HCT116 (cell line): ENCODE data around the gene MADCAM1. TPM values are rescaled to one million over a fixed set of nuclear protein-coding genes. Genes with fewer than 3 reads are reported as not detected.

Experiments
- ATAC-seq: fragments of 200-7000 bp; cut with Tn5 transposase; 2 replicates; pipeline ENCODE4 v1.9.1; 2020; ENCODE audit warnings: mild to moderate bottlenecking, moderate library complexity
- BruUV-seq: library from RNA; stranded (reverse); fragments of 400-500 nt; replicated peaks from 2 replicates; lab custom pipeline; 2021; lab: Mats Ljungman, UMichigan
- CTCF ChIA-PET: fragments of 300-600 bp; sonication (Branson Sonifier 250); formaldehyde crosslinking; loops from one replicate; lab custom pipeline; 2021; ENCODE audit warnings: antibody characterized with exemption; lab: Charles Lee
- POLR2A ChIA-PET: fragments of 300-600, 350-600 bp; sonication (Branson Sonifier 250); formaldehyde crosslinking; loops from one replicate; lab custom pipeline; 2021; ENCODE audit warnings: antibody characterized with exemption; lab: Charles Lee
- RAD21 ChIA-PET, 2 experiments: fragments of 300-600 bp; sonication (Branson Sonifier 250); formaldehyde crosslinking; loops; one replicate each; lab custom pipeline; 2023; ENCODE audit warnings: low total read pairs in 2 of 2; ENCODE audit not compliant: uncharacterized antibody in 2 of 2, unreplicated experiment in 2 of 2, low non-redundant PET in 1 of 2; lab: Charles Lee
- DNase-seq: peaks from one replicate; pipeline ENCODE4 v3.0.0-alpha.2; 2010; ENCODE audit warnings: low read depth, low spot score
- H2AFZ ChIP-seq: fragments of 200-600 bp; shearing (Covaris generic), sonication (generic); 2 replicates; pipeline ENCODE4 v1.6.1; 2017; ENCODE audit warnings: low read depth, mixed run types, mixed read lengths, antibody characterized with exemption, low read length; ENCODE audit not compliant: poor library complexity, severe bottlenecking
- H3K27ac ChIP-seq: 2 replicates; pipeline ENCODE4 v1.5.1; 2012; ENCODE audit warnings: low read depth, low read length
- H3K27me3 ChIP-seq: fragments of 200-600 bp; sonication (generic); 2 replicates; pipeline ENCODE4 v1.6.1; 2016; ENCODE audit warnings: mixed run types, low read length, mixed read lengths; ENCODE audit not compliant: insufficient read depth
- H3K36me3 ChIP-seq, 2 experiments: fragments of 200-500 bp in 1 of 2; fragments of 200-600 bp in 1 of 2; sonication (Bioruptor generic) in 1 of 2; sonication (generic) in 1 of 2; 2 replicates each; pipeline versions ENCODE4 v1.5.1 to v1.6.1; 2014 to 2016; ENCODE audit warnings: low read length in 2 of 2, inconsistent platforms in 1 of 2, mixed read lengths in 1 of 2, mixed run types in 1 of 2; ENCODE audit not compliant: insufficient read depth in 2 of 2, control insufficient read depth in 1 of 2
- H3K4me1 ChIP-seq, 2 experiments: fragments of 200-600 bp in 1 of 2; sonication (generic) in 1 of 2; 2 replicates each; pipeline versions ENCODE4 v1.5.1 to v1.6.1; 2012 to 2017; ENCODE audit warnings: low read length in 2 of 2, inconsistent platforms in 1 of 2, mild to moderate bottlenecking in 1 of 2, mixed read lengths in 1 of 2, mixed run types in 1 of 2, moderate library complexity in 1 of 2; ENCODE audit not compliant: insufficient read depth in 2 of 2, control insufficient read depth in 1 of 2
- H3K4me2 ChIP-seq: fragments of 200-600 bp; sonication (generic); 2 replicates; pipeline ENCODE4 v1.6.1; 2017; ENCODE audit warnings: mixed run types, low read length, mixed read lengths
- H3K4me3 ChIP-seq, 2 experiments: fragments of 200-600 bp in 1 of 2; sonication (generic) in 1 of 2; replicated peaks in 1 of 2; 2 replicates each; pipeline ENCODE4 v1.5.1; 2011 to 2016; ENCODE audit warnings: low read length in 2 of 2, control low read depth in 1 of 2, low read depth in 1 of 2, mild to moderate bottlenecking in 1 of 2, mixed read lengths in 1 of 2, mixed run types in 1 of 2
- H3K79me2 ChIP-seq: fragments of 200-600 bp; sonication (generic); 2 replicates; pipeline ENCODE4 v1.6.1; 2017; ENCODE audit warnings: mild to moderate bottlenecking, mixed run types, low read length, moderate library complexity, mixed read lengths; ENCODE audit not compliant: insufficient read depth
- H3K9ac ChIP-seq: fragments of 200-600 bp; sonication (generic); 2 replicates; pipeline ENCODE4 v1.6.1; 2016; ENCODE audit warnings: low read length, mixed read lengths
- H3K9me2 ChIP-seq: fragments of 200-600 bp; sonication (generic), shearing (Covaris generic); 2 replicates; pipeline ENCODE4 v1.6.1; 2017; ENCODE audit warnings: mixed run types, mild to moderate bottlenecking, moderate library complexity; ENCODE audit not compliant: insufficient read depth
- H3K9me3 ChIP-seq, 2 experiments: fragments of 200-500 bp in 1 of 2; fragments of 200-600 bp in 1 of 2; sonication (Bioruptor generic) in 1 of 2; sonication (generic) in 1 of 2; 2 replicates each; pipeline ENCODE4 v1.6.1; 2014 to 2017; ENCODE audit warnings: low read length in 2 of 2, mixed read lengths in 2 of 2, inconsistent platforms in 1 of 2, low read depth in 1 of 2, mild to moderate bottlenecking in 1 of 2, mixed run types in 1 of 2, moderate library complexity in 1 of 2; ENCODE audit not compliant: control insufficient read depth in 1 of 2, insufficient read depth in 1 of 2
- H4K20me1 ChIP-seq: fragments of 200-600 bp; sonication (generic), shearing (Covaris generic); 2 replicates; pipeline ENCODE4 v1.6.1; 2017; ENCODE audit warnings: mixed run types, mild to moderate bottlenecking, moderate library complexity; ENCODE audit not compliant: insufficient read depth
- ELF1 ChIP-seq: IDR thresholded peaks from 2 replicates; pipeline ENCODE4 v1.6.1; 2012; ENCODE audit warnings: low read depth, borderline replicate concordance
- EZH2phosphoT487 ChIP-seq: fragments of 200-600 bp; IDR thresholded peaks from 2 replicates; pipeline ENCODE4 v1.6.1; 2018; ENCODE audit warnings: antibody characterized with exemption, borderline replicate concordance
- FOSL1 ChIP-seq: IDR thresholded peaks from 2 replicates; pipeline ENCODE4 v1.6.1; 2012; ENCODE audit warnings: low read depth
- POLR2A ChIP-seq: IDR thresholded peaks from 2 replicates; pipeline ENCODE4 v1.7.0; 2011; ENCODE audit warnings: borderline replicate concordance; ENCODE audit not compliant: insufficient read depth, insufficient read length; ENCODE audit errors: extremely low read depth
- POLR2AphosphoS5 ChIP-seq: IDR thresholded peaks from 2 replicates; pipeline ENCODE4 v1.6.1; 2011; ENCODE audit warnings: mild to moderate bottlenecking, low read depth, low read length, moderate library complexity
- ZFX ChIP-seq: fragments of 450-650 bp; IDR thresholded peaks from 2 replicates; pipeline ENCODE4 v1.6.1; 2017
- intact Hi-C: fragments of 100-400 bp; cut with micrococcal nuclease; formaldehyde crosslinking; loops from 2 replicates; pipeline ENCODE4 v1.10.0; 2022
- total RNA-seq: library from RNA; stranded (reverse); gene quantifications from one replicate; pipeline ENCODE4 v1.2.1, GENCODE V29; 2021; ENCODE audit not compliant: unreplicated experiment
- TF ChIP-seq, protein P1 (sequence below): IDR thresholded peaks from 2 replicates; pipeline ENCODE4 v1.6.1; 2011; ENCODE audit warnings: mild to moderate bottlenecking, low read length, moderate library complexity; ENCODE audit not compliant: insufficient replicate concordance; ENCODE audit errors: extremely low read depth

Gene MADCAM1
- total RNA-seq, 1 experiment from 2014 or later = 0.57 TPM

DNA sequence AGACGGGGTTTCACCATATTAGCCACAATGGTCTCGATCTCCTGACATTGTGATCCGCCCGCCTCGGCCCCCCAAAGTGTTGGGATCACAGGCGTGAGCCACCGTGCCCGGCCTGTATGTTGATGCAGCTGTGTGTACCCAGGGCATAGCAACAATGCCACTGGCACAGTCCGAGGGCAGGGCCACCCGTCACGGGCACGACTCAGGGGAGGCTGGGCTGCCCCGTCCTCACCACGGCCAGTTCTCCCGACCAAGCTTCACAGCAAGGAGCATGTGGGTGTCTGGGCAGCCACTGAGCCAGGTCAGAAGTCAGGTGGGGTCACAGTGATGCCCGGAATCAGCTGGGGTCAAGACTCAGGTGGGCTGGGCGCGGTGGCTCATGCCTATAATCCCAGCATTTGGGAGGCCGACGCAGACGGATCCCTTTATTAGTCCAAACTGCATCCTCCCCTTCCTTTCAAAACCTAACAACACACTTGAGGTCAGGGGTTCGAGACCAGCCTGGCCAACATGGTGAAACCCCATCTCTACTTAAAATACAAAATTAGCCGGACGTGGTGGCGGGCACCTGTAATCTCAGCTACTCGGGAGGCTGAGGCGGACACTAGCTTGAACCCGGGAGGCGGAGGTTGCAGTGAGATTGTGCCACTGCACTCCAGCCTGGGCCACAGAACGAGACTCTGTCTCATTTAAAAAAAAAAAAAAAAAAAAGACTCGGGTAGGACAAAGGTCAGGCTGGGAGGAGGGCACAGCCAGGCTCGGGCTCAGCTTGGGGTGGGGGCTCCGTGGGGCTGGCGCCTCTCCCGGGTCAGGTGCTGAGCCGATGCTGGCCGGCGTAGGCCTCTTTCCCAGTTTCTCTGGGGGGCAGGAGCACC lies 34.1 kb downstream of the MADCAM1 start:
- Histone ChIP-seq H3K4me1 (peaks cover 23 to 44% of the 10 kb centered on the region in 2 experiments), H3K27ac (peak overlapping the region; percentile 96), H3K4me3 (peak overlapping the region; percentile 55 to 74), H3K9me3 (no peaks in the 10 kb centered on the region; a peak in 1 of 4 replicates), H4K20me1 (peaks cover 9% of the 10 kb centered on the region; the same call in 1 of the 2 replicates), H3K9ac (peak overlapping the region; percentile 82), H3K9me2 (no peaks in the 10 kb centered on the region), H3K36me3 (peaks cover 0 to 2% of the 10 kb centered on the region in 2 experiments; a peak in 2 of 4 replicates), H3K4me2 (peak overlapping the region; percentile 87), H3K27me3 (no peaks in the 10 kb centered on the region), H3K79me2 (peaks cover 34% of the 10 kb centered on the region), H2AFZ (no peak overlapping the region)
- ChIA-PET RAD21 (no interaction called here), POLR2A (interaction anchor here (0.6 to 0.7 kb wide), 3 partner anchors 14 to 229 kb away, joined by 3 to 4 read pairs (median 3); no protein-coding TSS in a partner anchor), CTCF (interaction anchor here (0.6 to 3.3 kb wide), 4 partner anchors 19 to 96 kb away, joined by 3 to 23 read pairs (median 7); no protein-coding TSS in a partner anchor)
- TF ChIP-seq FOSL1 = no peak
- no peak for TF ChIP-seq ELF1
- TF ChIP-seq, protein P1, sequence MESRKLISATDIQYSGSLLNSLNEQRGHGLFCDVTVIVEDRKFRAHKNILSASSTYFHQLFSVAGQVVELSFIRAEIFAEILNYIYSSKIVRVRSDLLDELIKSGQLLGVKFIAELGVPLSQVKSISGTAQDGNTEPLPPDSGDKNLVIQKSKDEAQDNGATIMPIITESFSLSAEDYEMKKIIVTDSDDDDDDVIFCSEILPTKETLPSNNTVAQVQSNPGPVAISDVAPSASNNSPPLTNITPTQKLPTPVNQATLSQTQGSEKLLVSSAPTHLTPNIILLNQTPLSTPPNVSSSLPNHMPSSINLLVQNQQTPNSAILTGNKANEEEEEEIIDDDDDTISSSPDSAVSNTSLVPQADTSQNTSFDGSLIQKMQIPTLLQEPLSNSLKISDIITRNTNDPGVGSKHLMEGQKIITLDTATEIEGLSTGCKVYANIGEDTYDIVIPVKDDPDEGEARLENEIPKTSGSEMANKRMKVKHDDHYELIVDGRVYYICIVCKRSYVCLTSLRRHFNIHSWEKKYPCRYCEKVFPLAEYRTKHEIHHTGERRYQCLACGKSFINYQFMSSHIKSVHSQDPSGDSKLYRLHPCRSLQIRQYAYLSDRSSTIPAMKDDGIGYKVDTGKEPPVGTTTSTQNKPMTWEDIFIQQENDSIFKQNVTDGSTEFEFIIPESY = no peak
- TF ChIP-seq POLR2A = no peak
- no peak for TF ChIP-seq POLR2AphosphoS5
- TF ChIP-seq ZFX = no peak
- TF ChIP-seq EZH2phosphoT487 = no peak
- DNase-seq = no peak
- ATAC-seq = no peak
- intact Hi-C loops = no loop called here
- TSS peak; percentile 91 for BruUV-seq
